NCI-H128 (cell line): ENCODE results near the gene HLA-DQB2.
"Not testable (repeated sequence)": the region's sequence is repeated elsewhere in the genome, so short reads cannot be mapped to it uniquely, and the experiment has no call there.

ENCODE experiments used
- DNase-seq: peaks from one replicate; lab custom pipeline; 2025; ENCODE audit not compliant: unreplicated experiment; lab: John Stamatoyannopoulos, UW

The HLA-DQB2 gene

DNA sequence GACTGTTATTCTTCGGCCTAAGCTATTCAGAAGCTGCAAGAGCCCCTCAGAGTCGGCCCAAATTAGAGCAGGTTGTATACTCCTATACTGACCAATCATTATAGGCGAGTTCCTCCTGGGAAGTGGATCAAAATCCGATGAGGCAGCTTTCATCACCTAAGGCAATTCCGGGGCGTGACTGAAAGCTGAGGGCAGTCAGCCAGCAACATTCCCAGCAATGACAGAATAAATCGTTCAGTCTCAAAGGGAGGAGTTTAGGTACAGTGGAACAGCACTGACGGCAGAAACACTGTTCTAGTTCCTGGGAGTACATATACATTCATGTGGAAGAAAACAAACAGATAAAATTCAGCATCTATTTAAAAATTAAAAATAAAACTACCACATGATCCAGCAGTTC is 10.8 kb downstream of the HLA-DQB2 start:
- DNase-seq, result no peak

- DNase-seq, result not testable (repeated sequence)
Observed at GRCh38 chr6:32745649-32746048, 17.7 kb downstream of the HLA-DQB2 start.

GRCh38 chr6:32744776-32745175 is 18.6 kb downstream of the HLA-DQB2 start:
- DNase-seq, result no peak

GRCh38 chr6:32742374-32742773 is 21.0 kb downstream of the HLA-DQB2 start:
- DNase-seq, result no peak

DNA sequence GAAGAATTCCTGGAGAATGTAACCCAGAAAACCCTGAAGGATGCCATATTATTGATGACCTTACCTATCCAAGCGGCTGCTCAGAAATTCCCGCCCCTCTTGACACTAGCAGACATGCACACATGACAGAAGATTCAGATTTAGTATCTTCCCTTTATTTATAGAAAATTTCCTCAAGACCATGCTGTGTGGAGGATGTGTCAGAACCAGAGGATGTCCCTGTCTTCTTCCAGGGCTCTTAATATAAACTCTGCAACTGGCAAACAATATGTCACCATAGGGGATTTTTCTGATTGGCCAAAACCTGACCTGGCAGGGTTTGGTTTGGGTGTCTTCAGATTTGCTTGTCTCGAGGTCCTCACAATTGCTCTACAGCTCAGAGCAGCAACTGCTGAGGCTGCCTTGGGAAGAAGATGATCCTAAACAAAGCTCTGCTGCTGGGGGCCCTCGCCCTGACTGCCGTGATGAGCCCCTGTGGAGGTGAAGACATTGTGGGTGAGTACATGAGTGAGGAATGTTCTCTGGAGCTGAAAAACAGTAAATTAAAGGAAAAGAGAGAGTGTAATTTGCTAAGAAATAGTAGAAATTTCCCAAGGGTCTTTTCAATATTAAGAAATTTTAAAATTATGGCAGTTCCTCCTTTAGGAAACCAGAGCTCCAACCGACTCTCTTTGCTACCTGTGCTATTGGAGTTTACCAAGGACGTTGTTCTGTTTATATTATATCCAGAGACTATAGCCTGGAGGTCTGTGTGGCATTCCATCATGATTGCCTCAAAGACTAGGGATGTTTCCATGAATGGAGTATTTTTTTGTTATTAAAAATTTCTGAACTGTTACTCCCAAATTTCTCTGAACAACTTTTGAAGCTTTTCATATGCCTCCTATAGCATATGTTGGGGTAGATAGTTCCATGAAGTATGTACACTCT is 22.0 kb downstream of the HLA-DQB2 start, which contains the start of gene HLA-DQA2:
Gene HLA-DQA2 (plus strand): TSS at position 361 of the 930 bp plus-strand sequence. CDS start 53 bp downstream, at position 414.
- DNase-seq, result no peak

DNA sequence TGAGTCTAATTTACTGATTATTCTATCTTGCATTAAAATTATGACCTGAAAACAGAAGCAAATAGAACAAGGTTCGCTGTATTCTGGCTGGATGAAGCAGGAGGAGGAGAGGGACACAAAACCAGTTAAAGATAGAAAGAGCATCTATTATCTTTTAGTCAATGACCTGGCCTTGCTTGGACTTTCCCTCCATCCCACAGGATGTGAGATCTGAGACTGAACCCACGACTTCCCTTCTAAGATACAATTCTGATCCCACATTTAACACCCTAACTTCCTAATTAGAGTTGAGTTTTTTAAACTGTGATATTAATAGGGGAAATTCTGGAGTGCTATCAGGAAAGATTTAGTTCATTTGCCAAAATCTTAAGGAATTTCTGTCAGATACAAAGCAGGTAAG is 25.2 kb downstream of the HLA-DQB2 start:
- no peak for DNase-seq

DNA sequence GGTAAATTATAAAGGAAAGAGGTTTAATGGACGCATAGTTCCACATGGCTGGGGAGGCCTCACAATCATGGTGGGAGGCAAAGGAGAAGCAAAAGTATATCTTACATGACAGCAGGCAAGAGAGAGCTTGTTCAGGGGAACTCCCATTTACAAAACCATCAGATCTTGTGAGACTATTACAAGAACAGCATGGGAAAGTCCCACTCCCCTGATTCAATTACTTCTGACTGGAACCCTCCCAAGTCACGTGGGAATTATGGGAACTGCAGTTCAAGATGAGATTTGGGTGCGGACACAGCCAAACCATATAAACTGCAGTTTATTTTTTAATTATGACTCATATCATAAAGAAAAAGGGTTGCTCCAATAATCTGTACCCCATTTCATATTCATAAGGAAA is 44.5 kb downstream of the HLA-DQB2 start:
- no peak for DNase-seq

GRCh38 chr6:32716396-32716795 is 46.9 kb downstream of the HLA-DQB2 start:
- DNase-seq, result no peak

DNA sequence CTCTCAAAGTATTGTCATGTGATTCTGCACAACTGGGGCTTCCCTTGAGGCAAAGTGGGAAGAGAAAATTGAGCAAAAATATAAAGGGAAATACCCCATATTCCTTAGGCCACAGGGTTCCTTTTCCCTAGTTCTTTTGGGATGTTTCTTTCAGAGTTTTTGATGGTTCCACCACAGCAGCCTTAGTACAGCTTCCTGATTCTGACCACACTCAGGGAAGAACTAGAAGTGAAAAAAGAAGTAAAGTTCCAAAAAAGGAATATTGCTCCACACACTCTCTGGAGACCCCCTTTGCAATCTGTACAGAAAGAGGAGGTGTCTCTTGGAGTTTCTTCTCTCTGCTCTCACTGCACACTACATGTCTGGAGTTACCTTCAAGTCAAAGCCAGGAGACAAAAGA is 50.1 kb downstream of the HLA-DQB2 start:
- no peak for DNase-seq

DNA sequence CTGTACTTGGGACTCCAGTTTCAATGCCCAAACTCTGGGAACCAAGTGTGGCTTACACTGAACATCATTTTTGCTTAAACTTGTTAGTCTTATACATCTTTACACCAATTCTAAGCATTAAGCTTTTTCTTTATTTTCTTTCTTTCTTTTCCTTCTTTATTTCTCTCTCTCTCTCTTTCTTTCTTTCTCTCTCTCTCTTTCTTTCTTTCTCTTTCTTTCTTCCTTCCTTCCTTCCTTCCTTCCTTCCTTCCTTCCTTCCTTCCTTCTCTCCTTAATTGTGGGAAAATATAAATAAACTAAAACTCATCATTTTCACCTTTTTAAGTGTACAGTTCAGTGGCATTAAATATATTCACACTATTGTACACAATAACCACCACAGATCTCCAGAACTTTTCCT is 53.7 kb downstream of the HLA-DQB2 start:
- DNase-seq, result no peak
